CD4-positive, alpha-beta T cell (primary cell): ENCODE results near the gene AMPH. TPM values are rescaled to one million over a fixed set of nuclear protein-coding genes. Genes with fewer than 3 reads are reported as not detected.

Experiments used
- ATAC-seq: fragments of 200-7000 bp; cut with Tn5 transposase; one replicate; pipeline ENCODE4 v1.10.0; 2022; ENCODE audit warnings: mild to moderate bottlenecking; ENCODE audit not compliant: poor library complexity
- CTCF ChIA-PET: fragments of 350-600 bp; sonication (Branson Sonifier 250); formaldehyde crosslinking; loops from one replicate; lab custom pipeline; 2021; ENCODE audit warnings: antibody characterized with exemption, inconsistent platforms; lab: Charles Lee
- POLR2A ChIA-PET: fragments of 350-600 bp; sonication (Branson Sonifier 250); formaldehyde crosslinking; loops from one replicate; lab custom pipeline; 2021; ENCODE audit warnings: antibody characterized with exemption, inconsistent platforms; lab: Charles Lee
- DNase-seq, 14 experiments: peaks; one replicate each; pipeline ENCODE4 v3.0.0-alpha.2; 2013 to 2020; ENCODE audit warnings: mixed read lengths in 2 of 14
- H3K27ac ChIP-seq, 2 donors: one replicate each; pipeline versions ENCODE4 v1.5.1 to v1.7.0; 2013; ENCODE audit warnings: low read length in 2 of 2, low read depth in 1 of 2, mild to moderate bottlenecking in 1 of 2
- H3K27me3 ChIP-seq, 2 experiments: 1 replicate in 1 of 2; 2 replicates in 1 of 2; pipeline versions ENCODE4 v1.6.1 to v1.7.0; 2013; ENCODE audit warnings: low read length in 2 of 2, control low read depth in 1 of 2, mild to moderate bottlenecking in 1 of 2, moderate library complexity in 1 of 2; ENCODE audit not compliant: insufficient read depth in 2 of 2, control insufficient read depth in 1 of 2
- H3K36me3 ChIP-seq: one replicate; pipeline ENCODE4 v1.6.1; 2013; ENCODE audit warnings: low read length, control low read depth; ENCODE audit not compliant: insufficient read depth
- H3K4me1 ChIP-seq: one replicate; pipeline ENCODE4 v1.6.1; 2013; ENCODE audit warnings: low read length, control low read depth; ENCODE audit not compliant: insufficient read depth
- H3K4me3 ChIP-seq: one replicate; pipeline ENCODE4 v1.5.1; 2013; ENCODE audit warnings: mild to moderate bottlenecking, low read length, moderate library complexity
- H3K9me3 ChIP-seq, 2 experiments: 1 replicate in 1 of 2; 2 replicates in 1 of 2; pipeline versions ENCODE4 v1.6.1 to v1.7.0; 2013; ENCODE audit warnings: low read length in 2 of 2, mild to moderate bottlenecking in 2 of 2, control low read depth in 1 of 2, moderate library complexity in 1 of 2; ENCODE audit not compliant: control insufficient read depth in 1 of 2, insufficient read depth in 1 of 2
- H3K27ac Mint-ChIP-seq: one replicate; pipeline ENCODE4 v1.8.0; 2020; ENCODE audit warnings: mixed read lengths
- H3K27me3 Mint-ChIP-seq: one replicate; pipeline ENCODE4 v1.8.0; 2021; ENCODE audit warnings: mixed read lengths
- H3K36me3 Mint-ChIP-seq: one replicate; pipeline ENCODE4 v1.8.0; 2021; ENCODE audit warnings: low read depth, mixed read lengths
- H3K4me1 Mint-ChIP-seq: one replicate; pipeline ENCODE4 v1.8.0; 2021; ENCODE audit warnings: low read depth, mixed read lengths
- H3K4me3 Mint-ChIP-seq: one replicate; pipeline ENCODE4 v1.8.0; 2020; ENCODE audit warnings: mild to moderate bottlenecking, mixed read lengths
- H3K9me3 Mint-ChIP-seq: one replicate; pipeline ENCODE4 v1.8.0; 2020; ENCODE audit warnings: mixed read lengths
- intact Hi-C, 2 experiments: fragments of 100-400 bp; cut with DNase I in 1 of 2; cut with micrococcal nuclease in 1 of 2; formaldehyde crosslinking; loops; one replicate each; pipeline versions ENCODE4 v1.15.1 to v1.9.0; 2023 to 2025; cut with DNase I, micrococcal nuclease
- total RNA-seq, 174 experiments: library from RNA in 2 of 174; stranded (reverse) in 2 of 174; gene quantifications; one replicate each; pipeline ENCODE4 v1.2.3 and lab custom pipeline; 2021 to 2026
- TF ChIP-seq, protein P1 (sequence below): fragments of 200-600 bp; IDR thresholded peaks from one replicate; pipeline ENCODE4 v1.8.0; 2022; ENCODE audit warnings: antibody characterized with exemption, mild to moderate bottlenecking

AMPH gene
- total RNA-seq, 2 experiments from 2014 or later: not detected

DNA sequence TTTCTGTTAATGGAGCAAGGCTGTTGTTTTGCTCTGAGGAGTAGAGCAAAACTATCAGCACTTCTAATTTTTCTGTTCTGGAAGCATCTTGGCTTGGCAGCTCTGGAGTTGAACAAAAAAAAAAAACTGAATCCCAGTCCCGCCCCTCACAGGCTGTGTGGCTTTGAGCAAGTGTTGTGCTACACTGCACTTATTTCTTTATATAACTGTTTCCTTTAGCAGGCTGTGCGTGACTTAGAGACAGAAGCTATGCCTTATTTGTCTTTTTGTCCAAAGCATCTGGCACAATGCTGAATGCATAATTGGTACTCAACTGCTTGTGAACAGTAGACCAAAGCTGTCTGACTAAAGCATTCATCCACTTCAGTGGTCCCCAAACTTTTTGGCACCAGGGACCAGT, 96.1 kb downstream of the AMPH start:
- ChIA-PET CTCF (interaction anchor here (0.7 kb wide), 1 partner anchor 1128 kb away, joined by 3 read pairs; no protein-coding TSS in a partner anchor), POLR2A (no interaction called here)
- intact Hi-C loops: no loop called here
- Mint-ChIP-seq H3K4me3 (no peak overlapping the region), H3K27me3 (peaks cover 12% of the 10 kb centered on the region), H3K4me1 (no peaks in the 10 kb centered on the region), H3K27ac (no peak overlapping the region), H3K36me3 (no peaks in the 10 kb centered on the region), H3K9me3 (no peaks in the 10 kb centered on the region)
- Histone ChIP-seq H3K27me3 (peaks cover 0 to 5% of the 10 kb centered on the region in 2 experiments), H3K9me3 (no peaks in the 10 kb centered on the region), H3K36me3 (no peaks in the 10 kb centered on the region), H3K27ac (no peak overlapping the region), H3K4me1 (no peaks in the 10 kb centered on the region), H3K4me3 (no peak overlapping the region)
- ATAC-seq (no peak), DNase-seq (no peak)
- TF ChIP-seq, protein P1, sequence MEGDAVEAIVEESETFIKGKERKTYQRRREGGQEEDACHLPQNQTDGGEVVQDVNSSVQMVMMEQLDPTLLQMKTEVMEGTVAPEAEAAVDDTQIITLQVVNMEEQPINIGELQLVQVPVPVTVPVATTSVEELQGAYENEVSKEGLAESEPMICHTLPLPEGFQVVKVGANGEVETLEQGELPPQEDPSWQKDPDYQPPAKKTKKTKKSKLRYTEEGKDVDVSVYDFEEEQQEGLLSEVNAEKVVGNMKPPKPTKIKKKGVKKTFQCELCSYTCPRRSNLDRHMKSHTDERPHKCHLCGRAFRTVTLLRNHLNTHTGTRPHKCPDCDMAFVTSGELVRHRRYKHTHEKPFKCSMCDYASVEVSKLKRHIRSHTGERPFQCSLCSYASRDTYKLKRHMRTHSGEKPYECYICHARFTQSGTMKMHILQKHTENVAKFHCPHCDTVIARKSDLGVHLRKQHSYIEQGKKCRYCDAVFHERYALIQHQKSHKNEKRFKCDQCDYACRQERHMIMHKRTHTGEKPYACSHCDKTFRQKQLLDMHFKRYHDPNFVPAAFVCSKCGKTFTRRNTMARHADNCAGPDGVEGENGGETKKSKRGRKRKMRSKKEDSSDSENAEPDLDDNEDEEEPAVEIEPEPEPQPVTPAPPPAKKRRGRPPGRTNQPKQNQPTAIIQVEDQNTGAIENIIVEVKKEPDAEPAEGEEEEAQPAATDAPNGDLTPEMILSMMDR: no peak

DNA sequence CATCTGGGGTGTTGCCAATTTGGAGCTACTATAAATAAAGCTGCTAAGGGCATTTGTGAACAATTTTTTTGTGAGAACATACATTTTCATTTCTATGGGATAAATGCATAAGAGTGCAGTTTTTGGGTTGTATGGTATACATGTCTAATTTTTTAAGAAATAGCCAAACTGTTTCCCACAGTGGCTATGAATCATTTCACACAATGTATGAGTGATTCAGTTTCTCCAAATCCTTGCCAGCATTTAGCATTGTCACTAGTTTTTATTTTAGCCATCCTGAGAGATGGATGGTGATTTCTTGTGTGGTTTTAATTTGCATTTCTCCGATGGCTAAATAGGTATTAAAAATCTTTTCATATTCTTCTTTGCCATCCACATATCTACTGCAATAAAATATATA, 105.3 kb downstream of the AMPH start:
- no peak overlapping the region for H3K4me3 Mint-ChIP-seq
- Histone ChIP-seq H3K4me3 (no peak overlapping the region), H3K36me3 (no peaks in the 10 kb centered on the region), H3K9me3 (no peaks in the 10 kb centered on the region), H3K4me1 (no peaks in the 10 kb centered on the region), H3K27ac (no peak overlapping the region), H3K27me3 (no peaks in the 10 kb centered on the region)
- no peak for DNase-seq
- no peaks in the 10 kb centered on the region for H3K36me3 Mint-ChIP-seq
- ATAC-seq: no peak
- CTCF ChIA-PET: interaction anchor here (0.6 kb wide), 1 partner anchor 39 kb away, joined by 3 read pairs; no protein-coding TSS in a partner anchor
- H3K9me3 Mint-ChIP-seq: no peaks in the 10 kb centered on the region
- no peaks in the 10 kb centered on the region for H3K4me1 Mint-ChIP-seq
- H3K27ac Mint-ChIP-seq: no peak overlapping the region
- no peaks in the 10 kb centered on the region for H3K27me3 Mint-ChIP-seq
- POLR2A ChIA-PET: no interaction called here
- TF ChIP-seq, protein P1: no peak
- intact Hi-C loops: no loop called here

DNA sequence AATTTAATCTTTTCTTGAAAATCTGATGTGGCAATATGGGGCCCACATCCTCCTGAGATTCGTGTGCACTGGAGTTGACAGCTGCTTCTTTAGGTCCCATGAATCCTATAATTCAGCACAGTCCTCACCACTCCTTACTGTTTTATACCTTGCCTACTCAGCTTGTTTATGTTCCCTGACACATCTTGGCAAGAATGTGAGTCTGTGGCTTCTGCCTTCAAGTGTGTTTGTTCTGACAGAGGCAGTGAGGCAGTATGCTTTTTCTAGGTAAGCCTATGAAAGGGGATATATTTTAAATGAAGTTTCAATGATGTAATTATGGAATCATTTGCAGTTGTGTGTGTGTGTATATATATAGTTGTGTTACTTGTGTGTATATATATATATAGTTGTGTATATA, 106.4 kb downstream of the AMPH start:
- Histone ChIP-seq H3K27ac (no peak overlapping the region), H3K36me3 (no peaks in the 10 kb centered on the region), H3K27me3 (no peaks in the 10 kb centered on the region), H3K4me3 (no peak overlapping the region), H3K4me1 (no peaks in the 10 kb centered on the region), H3K9me3 (no peaks in the 10 kb centered on the region)
- CTCF ChIA-PET: no interaction called here
- Mint-ChIP-seq H3K27ac (no peak overlapping the region), H3K9me3 (no peaks in the 10 kb centered on the region), H3K4me3 (no peak overlapping the region), H3K27me3 (no peaks in the 10 kb centered on the region), H3K4me1 (no peaks in the 10 kb centered on the region), H3K36me3 (no peaks in the 10 kb centered on the region)
- intact Hi-C loops: no loop called here
- no peak for ATAC-seq
- DNase-seq: no peak
- POLR2A ChIA-PET: no interaction called here
- TF ChIP-seq, protein P1: no peak
